OCI-LY7 (cell line): ENCODE data around the gene MED15. TPM values are rescaled to one million over a fixed set of nuclear protein-coding genes. Genes with fewer than 3 reads are reported as not detected.

Source experiments
- BruUV-seq: library from RNA; stranded (reverse); fragments of 400-500 nt; replicated peaks from 2 replicates; lab custom pipeline; 2021; lab: Mats Ljungman, UMichigan
- CTCF ChIA-PET: fragments of 300-600 bp; sonication (Branson Sonifier 250); formaldehyde crosslinking; loops from one replicate; lab custom pipeline; 2022; ENCODE audit warnings: antibody characterized with exemption; ENCODE audit not compliant: unreplicated experiment; lab: Charles Lee
- POLR2A ChIA-PET: fragments of 300-600 bp; sonication (Branson Sonifier 250); formaldehyde crosslinking; loops from one replicate; lab custom pipeline; 2022; ENCODE audit warnings: antibody characterized with exemption; lab: Charles Lee
- DNase-seq: peaks from one replicate; pipeline ENCODE4 v3.0.0-alpha.2; 2015; ENCODE audit warnings: low spot score
- H2AFZ ChIP-seq: fragments of 200-600 bp; sonication (generic), shearing (Covaris generic); 2 replicates; pipeline ENCODE4 v1.6.1; 2014; ENCODE audit warnings: mild to moderate bottlenecking, antibody characterized with exemption, low read length, moderate library complexity
- H3K27ac ChIP-seq: fragments of 200-600 bp; sonication (generic); 2 replicates; pipeline ENCODE4 v1.5.1; 2014; ENCODE audit warnings: mixed run types, low read depth, mild to moderate bottlenecking, moderate library complexity, low read length, inconsistent platforms; ENCODE audit not compliant: poor library complexity, severe bottlenecking
- H3K36me3 ChIP-seq: fragments of 200-600 bp; sonication (generic); 2 replicates; pipeline ENCODE4 v1.6.1; 2014; ENCODE audit warnings: mild to moderate bottlenecking, antibody characterized with exemption, low read length, moderate library complexity, mixed read lengths; ENCODE audit not compliant: insufficient read depth
- H3K4me1 ChIP-seq: fragments of 200-600 bp; sonication (generic); 2 replicates; pipeline ENCODE4 v1.5.1; 2014; ENCODE audit warnings: mild to moderate bottlenecking, low read length; ENCODE audit not compliant: insufficient read depth, poor library complexity, severe bottlenecking
- H3K4me2 ChIP-seq: fragments of 200-600 bp; sonication (generic); 2 replicates; pipeline ENCODE4 v1.6.1; 2014; ENCODE audit warnings: mild to moderate bottlenecking, low read length
- H3K4me3 ChIP-seq: fragments of 200-600 bp; sonication (generic); 2 replicates; pipeline ENCODE4 v1.5.1; 2014; ENCODE audit warnings: mild to moderate bottlenecking, low read depth, low read length; ENCODE audit not compliant: poor library complexity, severe bottlenecking
- H3K79me2 ChIP-seq: fragments of 200-600 bp; sonication (generic); 2 replicates; pipeline ENCODE4 v1.6.1; 2016; ENCODE audit warnings: low read depth, mild to moderate bottlenecking, low read length, moderate library complexity, mixed read lengths; ENCODE audit not compliant: insufficient read depth
- H3K9me2 ChIP-seq: fragments of 200-600 bp; sonication (generic); 2 replicates; pipeline ENCODE4 v1.6.1; 2016; ENCODE audit warnings: mild to moderate bottlenecking, low read length, mixed read lengths; ENCODE audit not compliant: insufficient read depth
- H3K9me3 ChIP-seq: fragments of 200-600 bp; sonication (generic); 2 replicates; pipeline ENCODE4 v1.6.1; 2014; ENCODE audit warnings: mild to moderate bottlenecking, mixed run types, low read length, mixed read lengths
- H4K20me1 ChIP-seq: fragments of 200-600 bp; sonication (generic); 2 replicates; pipeline ENCODE4 v1.6.1; 2014; ENCODE audit warnings: mild to moderate bottlenecking, antibody characterized with exemption, low read length, moderate library complexity, mixed read lengths; ENCODE audit not compliant: insufficient read depth
- EZH2phosphoT487 ChIP-seq: fragments of 200-600 bp; sonication (generic); IDR thresholded peaks from 2 replicates; pipeline ENCODE4 v1.6.1; 2018; ENCODE audit warnings: low read depth, borderline replicate concordance, mild to moderate bottlenecking, mixed run types, antibody characterized with exemption, low read length, moderate library complexity, mixed read lengths
- intact Hi-C: fragments of 100-400 bp; cut with micrococcal nuclease; formaldehyde crosslinking; loops from one replicate; pipeline ENCODE4 v1.10.0; 2022; ENCODE audit not compliant: unreplicated experiment
- total RNA-seq, 2 experiments: library from RNA; depleted of rRNA in 1 of 2; stranded (reverse); fragments of >200 nt in 1 of 2; shearing (Covaris generic) in 1 of 2; gene quantifications; 2 replicates each; pipeline ENCODE4 v1.2.3, GENCODE V29; 2014 to 2022
- TF ChIP-seq, protein P1 (sequence below): fragments of 200-600 bp; sonication (generic); conservative IDR thresholded peaks from 2 replicates; pipeline ENCODE4 v1.5.1; 2014; ENCODE audit warnings: mild to moderate bottlenecking, antibody characterized with exemption, low read length, moderate library complexity, mixed read lengths

Gene MED15
- total RNA-seq, 2 experiments from 2014 or later, result 28.7 to 79.2 TPM

DNA sequence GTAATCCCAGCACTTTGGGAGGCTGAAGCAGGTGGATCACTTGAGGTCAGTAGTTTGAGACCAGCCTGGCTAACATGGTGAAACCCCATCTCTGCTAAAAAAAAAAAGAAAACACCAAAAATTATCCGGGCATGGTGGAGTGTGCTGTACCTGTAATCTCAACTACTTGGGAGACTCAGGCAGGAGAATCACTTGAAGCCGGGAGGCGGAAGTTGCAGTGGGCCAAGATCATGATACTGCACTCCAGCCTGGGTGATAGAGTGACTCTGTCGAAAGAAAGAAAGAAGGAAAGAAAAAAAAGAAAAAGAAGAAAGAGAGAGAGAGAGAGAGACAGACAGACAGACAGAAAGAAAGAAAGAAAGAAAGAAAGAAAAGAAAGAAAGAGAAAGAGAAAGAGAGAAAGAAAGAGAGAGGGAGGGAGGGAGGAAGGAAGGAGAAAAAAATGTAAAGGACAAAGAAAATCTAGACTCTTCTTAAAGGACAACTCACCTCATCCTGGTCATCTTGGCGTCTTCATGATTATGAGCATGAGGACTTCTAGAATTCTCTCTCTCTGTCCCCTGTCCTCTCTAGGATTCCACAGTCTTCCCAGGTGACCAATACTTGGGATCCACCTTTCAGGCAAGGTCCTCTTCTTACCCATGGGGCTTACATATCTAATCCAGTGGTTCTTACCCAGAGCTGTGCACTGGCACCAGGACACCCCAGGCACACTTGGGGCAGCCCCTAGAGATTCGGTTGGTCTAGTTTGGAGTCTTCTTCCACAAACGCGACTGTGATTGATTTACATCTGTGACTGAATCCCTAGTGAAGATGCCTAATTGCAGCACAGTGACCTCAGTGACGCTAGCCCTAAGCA is 120.9 kb downstream of the MED15 start:
- Histone ChIP-seq H3K9me2 (no peaks in the 10 kb centered on the region), H4K20me1 (no peaks in the 10 kb centered on the region), H3K9me3 (no peaks in the 10 kb centered on the region), H3K27ac (no peak overlapping the region), H2AFZ (no peak overlapping the region), H3K4me3 (no peak overlapping the region), H3K79me2 (no peaks in the 10 kb centered on the region), H3K4me2 (no peak overlapping the region), H3K4me1 (no peaks in the 10 kb centered on the region), H3K36me3 (no peaks in the 10 kb centered on the region)
- no TSS peak for BruUV-seq
- intact Hi-C loops, result no loop called here
- ChIA-PET CTCF (no interaction called here), POLR2A (no interaction called here)
- no peak for DNase-seq
- TF ChIP-seq EZH2phosphoT487, result no peak
- TF ChIP-seq, protein P1, sequence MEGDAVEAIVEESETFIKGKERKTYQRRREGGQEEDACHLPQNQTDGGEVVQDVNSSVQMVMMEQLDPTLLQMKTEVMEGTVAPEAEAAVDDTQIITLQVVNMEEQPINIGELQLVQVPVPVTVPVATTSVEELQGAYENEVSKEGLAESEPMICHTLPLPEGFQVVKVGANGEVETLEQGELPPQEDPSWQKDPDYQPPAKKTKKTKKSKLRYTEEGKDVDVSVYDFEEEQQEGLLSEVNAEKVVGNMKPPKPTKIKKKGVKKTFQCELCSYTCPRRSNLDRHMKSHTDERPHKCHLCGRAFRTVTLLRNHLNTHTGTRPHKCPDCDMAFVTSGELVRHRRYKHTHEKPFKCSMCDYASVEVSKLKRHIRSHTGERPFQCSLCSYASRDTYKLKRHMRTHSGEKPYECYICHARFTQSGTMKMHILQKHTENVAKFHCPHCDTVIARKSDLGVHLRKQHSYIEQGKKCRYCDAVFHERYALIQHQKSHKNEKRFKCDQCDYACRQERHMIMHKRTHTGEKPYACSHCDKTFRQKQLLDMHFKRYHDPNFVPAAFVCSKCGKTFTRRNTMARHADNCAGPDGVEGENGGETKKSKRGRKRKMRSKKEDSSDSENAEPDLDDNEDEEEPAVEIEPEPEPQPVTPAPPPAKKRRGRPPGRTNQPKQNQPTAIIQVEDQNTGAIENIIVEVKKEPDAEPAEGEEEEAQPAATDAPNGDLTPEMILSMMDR, result no peak

DNA sequence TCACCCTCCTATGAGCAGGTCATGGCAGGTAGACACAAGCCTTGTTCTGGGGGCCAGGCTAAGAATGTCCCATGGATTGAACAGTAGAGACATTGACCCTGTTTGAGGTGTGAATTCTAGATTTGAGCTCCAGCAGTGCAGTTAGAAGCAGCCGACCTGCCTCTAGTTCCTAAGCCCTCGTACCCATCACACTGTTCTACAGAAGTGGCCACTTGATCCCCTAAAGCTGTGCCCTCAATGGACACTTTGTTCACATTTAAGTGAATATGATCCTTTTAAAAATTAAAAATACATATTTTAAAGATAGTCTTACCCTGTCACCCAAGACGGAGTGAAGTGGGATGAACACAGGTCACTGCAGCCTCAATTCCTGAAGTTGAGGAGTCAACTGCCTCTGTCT is 122.0 kb downstream of the MED15 start:
- Histone ChIP-seq H3K4me1 (no peaks in the 10 kb centered on the region), H4K20me1 (no peaks in the 10 kb centered on the region), H3K27ac (no peak overlapping the region), H3K4me3 (no peak overlapping the region), H3K9me3 (no peaks in the 10 kb centered on the region), H3K36me3 (no peaks in the 10 kb centered on the region), H3K9me2 (no peaks in the 10 kb centered on the region), H3K79me2 (no peaks in the 10 kb centered on the region), H2AFZ (no peak overlapping the region), H3K4me2 (no peak overlapping the region)
- no peak for DNase-seq
- no TSS peak for BruUV-seq
- POLR2A ChIA-PET, result no interaction called here
- TF ChIP-seq EZH2phosphoT487, result no peak
- TF ChIP-seq, protein P1, result no peak
- intact Hi-C loops, result no loop called here
- CTCF ChIA-PET, result no interaction called here
